Dermis microvascular lymphatic vessel endothelial cell (primary cell): Measurements from ENCODE around the gene PILRB. TPM values are rescaled to one million over a fixed set of nuclear protein-coding genes. Genes with fewer than 3 reads are reported as not detected.

Experiments
- DNase-seq, 2 donors: peaks; one replicate each; pipeline versions ENCODE4 v3.0.0 to v3.0.0-alpha.2; 2010; ENCODE audit warnings: low read depth in 2 of 2
- total RNA-seq: library from RNA; depleted of rRNA; stranded (reverse); fragments of >200 nt; gene quantifications from 2 replicates; pipeline ENCODE4 v1.2.1, GENCODE V29; 2014

PILRB gene
- total RNA-seq, 1 donor from 2014 or later: 4.1 TPM

GRCh38 chr7:100401811-100402210 lies 43.9 kb downstream of the PILRB start:
- no peak for DNase-seq

GRCh38 chr7:100402241-100402640 lies 44.3 kb downstream of the PILRB start:
- no peak for DNase-seq

GRCh38 chr7:100406767-100407166 lies 48.9 kb downstream of the PILRB start:
- no peak for DNase-seq

GRCh38 chr7:100407285-100408180 lies 49.6 kb downstream of the PILRB start:
- DNase-seq: peak; percentile 58 to 72

- DNase-seq: no peak
These were observed 53.2 kb downstream of the PILRB start for GRCh38 chr7:100411101-100411500.

GRCh38 chr7:100413346-100413745 lies 55.4 kb downstream of the PILRB start:
- no peak for DNase-seq

GRCh38 chr7:100413889-100414288 lies 56.0 kb downstream of the PILRB start:
- DNase-seq: no peak

- no peak for DNase-seq
These were observed 57.5 kb downstream of the PILRB start for GRCh38 chr7:100415448-100415847.

Other genes with a start within 250 kb of the PILRB start
- gene TAF6, start 238.8 kb upstream of the PILRB start, total RNA-seq: 21.6 and 25.8 TPM in 2 replicates
- gene CNPY4, start 238.5 kb upstream of the PILRB start, total RNA-seq: 24.4 and 26.2 TPM in 2 replicates
- gene MBLAC1, start 231.2 kb upstream of the PILRB start, total RNA-seq: 2.1 and 2.2 TPM in 2 replicates
- gene LAMTOR4, start 209.2 kb upstream of the PILRB start, total RNA-seq: 84.2 and 112 TPM in 2 replicates
- 4.4 and 5.8 TPM in 2 replicates for gene TRAPPC14, start 199.4 kb upstream of the PILRB start, total RNA-seq
- gene GAL3ST4, start 189.5 kb upstream of the PILRB start, total RNA-seq: 0.13 TPM in 2 replicates
- gene GPC2, start 180.7 kb upstream of the PILRB start, total RNA-seq: 1.9 and 2.8 TPM in 2 replicates
- gene STAG3, start 180.2 kb upstream of the PILRB start, total RNA-seq: 0.13 and 0.38 TPM in 2 replicates
- gene PVRIG, start 138.2 kb upstream of the PILRB start, total RNA-seq: not detected in 2 replicates
- not detected in 2 replicates for gene SPDYE3, start 50.4 kb upstream of the PILRB start, total RNA-seq
- gene PILRA, start 15.4 kb downstream of the PILRB start, total RNA-seq: 0.13 TPM in 1 of 2 replicates, not detected in the other
- gene ZCWPW1, start 70.6 kb downstream of the PILRB start, total RNA-seq: 0.76 and 0.77 TPM in 2 replicates
- 32.2 and 49.6 TPM in 2 replicates for gene MEPCE, start 71.7 kb downstream of the PILRB start, total RNA-seq
- gene PPP1R35, start 78.4 kb downstream of the PILRB start, total RNA-seq: 10.1 and 11.6 TPM in 2 replicates
- gene SPACDR, start 106.1 kb downstream of the PILRB start, total RNA-seq: 0.39 and 0.76 TPM in 2 replicates
- gene TSC22D4, start 121.1 kb downstream of the PILRB start, total RNA-seq: 18.5 and 37.6 TPM in 2 replicates
- gene NYAP1, start 125.8 kb downstream of the PILRB start, total RNA-seq: 2.1 and 3.9 TPM in 2 replicates
- gene AGFG2, start 181.1 kb downstream of the PILRB start, total RNA-seq: 28.5 and 51.7 TPM in 2 replicates
- gene SAP25, start 215.8 kb downstream of the PILRB start, total RNA-seq: 0.13 TPM in 1 of 2 replicates, not detected in the other
- 5.1 and 6.1 TPM in 2 replicates for gene LRCH4, start 228.0 kb downstream of the PILRB start, total RNA-seq
- gene FBXO24, start 228.2 kb downstream of the PILRB start, total RNA-seq: 0.13 and 0.25 TPM in 2 replicates
- 0.13 and 0.51 TPM in 2 replicates for gene PCOLCE, start 244.2 kb downstream of the PILRB start, total RNA-seq